Activated CD4-positive, CD25-positive, alpha-beta regulatory T cell treated with anti-CD3 and anti-CD28 coated beads, Interleukin-2, amount 50 U/mL, for 72 hours (primary cell): ENCODE results near the gene PRPF8.
"Not testable (repeated sequence)": the region's sequence is repeated elsewhere in the genome, so short reads cannot be mapped to it uniquely, and the experiment has no call there.

Source experiments
- DNase-seq: peaks from one replicate; pipeline ENCODE4 v3.0.0; 2021

Gene PRPF8

GRCh38 chr17:1684378-1685189 lies at the start of gene PRPF8:
Gene PRPF8 (minus strand): TSS chr17:1684867. CDS start chr17:1684571, 296 bp downstream.
- peak; percentile 99 for DNase-seq

DNA sequence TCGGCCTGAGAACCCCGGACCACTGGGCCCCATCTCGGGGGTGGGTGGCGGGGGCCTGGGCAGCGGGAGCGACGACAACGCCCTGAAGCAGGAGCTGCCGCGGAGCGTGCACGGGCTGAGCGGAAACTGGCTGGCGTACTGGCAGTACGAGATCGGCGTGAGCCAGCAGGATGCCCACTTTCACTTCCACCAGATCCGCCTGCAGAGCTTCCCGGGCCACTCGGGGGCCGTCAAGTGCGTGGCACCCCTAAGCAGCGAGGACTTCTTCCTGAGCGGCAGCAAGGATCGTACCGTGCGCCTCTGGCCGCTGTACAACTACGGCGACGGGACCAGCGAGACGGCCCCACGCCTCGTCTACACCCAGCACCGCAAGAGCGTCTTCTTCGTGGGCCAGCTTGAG lies 49.1 kb upstream of the PRPF8 start:
- no peak for DNase-seq

DNA sequence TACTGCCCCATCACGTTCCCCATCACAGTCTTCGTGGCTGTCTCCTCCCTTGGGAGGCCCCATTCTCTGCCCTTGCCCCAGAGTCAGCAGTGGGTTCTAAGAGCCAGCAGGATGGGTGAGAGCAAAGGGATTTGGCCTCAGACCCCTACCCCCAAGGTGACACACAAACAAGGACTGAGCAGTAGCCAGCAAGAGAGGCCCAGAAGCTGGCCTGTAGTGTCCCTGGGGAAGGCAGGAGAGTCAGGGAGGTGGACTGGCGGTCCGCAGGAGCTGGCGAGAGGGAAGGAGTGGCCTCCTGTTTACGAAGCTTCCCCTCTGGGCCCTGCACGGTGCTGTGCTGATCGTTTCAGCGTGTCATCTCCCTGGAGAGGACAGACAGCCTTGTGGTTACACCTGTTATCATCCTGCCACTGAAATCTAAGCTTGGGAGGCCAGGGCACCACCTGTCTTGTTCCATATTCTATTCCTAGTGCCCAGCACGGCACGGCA lies 48.2 kb upstream of the PRPF8 start:
- DNase-seq: no peak

DNA sequence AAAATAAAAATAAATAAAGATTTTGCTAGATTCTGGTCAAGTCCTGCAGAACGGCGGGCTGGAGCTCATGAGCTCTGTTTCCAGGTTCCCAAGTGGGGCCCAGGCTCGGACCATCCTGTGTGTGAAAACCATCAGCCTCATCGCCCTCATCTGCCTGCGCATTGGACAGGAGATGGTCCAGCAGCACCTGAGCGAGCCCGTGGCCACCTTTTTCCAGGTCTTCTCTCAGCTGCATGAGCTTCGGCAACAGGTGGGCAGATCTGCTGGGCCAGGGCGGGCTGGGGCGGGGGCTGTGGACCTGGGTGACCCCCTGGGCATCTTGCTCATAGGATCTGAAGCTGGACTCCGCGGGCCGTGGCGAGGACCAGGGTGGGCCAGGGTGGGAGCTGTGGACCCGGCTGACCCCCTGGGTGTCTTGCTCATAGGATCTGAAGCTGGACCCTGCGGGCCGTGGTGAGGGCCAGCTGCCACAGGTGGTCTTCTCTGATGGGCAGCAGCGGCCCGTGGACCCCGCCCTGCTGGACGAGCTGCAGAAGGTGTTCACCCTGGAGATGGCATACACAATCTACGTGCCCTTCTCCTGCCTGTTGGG lies 47.7 kb upstream of the PRPF8 start:
- DNase-seq: no peak

- DNase-seq: no peak
Measured at GRCh38 chr17:1731194-1731506, 46.5 kb upstream of the PRPF8 start.

- DNase-seq: no peak
Measured at GRCh38 chr17:1730326-1731193, 45.9 kb upstream of the PRPF8 start.

- DNase-seq: no peak
Measured at GRCh38 chr17:1729966-1730325, 45.3 kb upstream of the PRPF8 start.

DNA sequence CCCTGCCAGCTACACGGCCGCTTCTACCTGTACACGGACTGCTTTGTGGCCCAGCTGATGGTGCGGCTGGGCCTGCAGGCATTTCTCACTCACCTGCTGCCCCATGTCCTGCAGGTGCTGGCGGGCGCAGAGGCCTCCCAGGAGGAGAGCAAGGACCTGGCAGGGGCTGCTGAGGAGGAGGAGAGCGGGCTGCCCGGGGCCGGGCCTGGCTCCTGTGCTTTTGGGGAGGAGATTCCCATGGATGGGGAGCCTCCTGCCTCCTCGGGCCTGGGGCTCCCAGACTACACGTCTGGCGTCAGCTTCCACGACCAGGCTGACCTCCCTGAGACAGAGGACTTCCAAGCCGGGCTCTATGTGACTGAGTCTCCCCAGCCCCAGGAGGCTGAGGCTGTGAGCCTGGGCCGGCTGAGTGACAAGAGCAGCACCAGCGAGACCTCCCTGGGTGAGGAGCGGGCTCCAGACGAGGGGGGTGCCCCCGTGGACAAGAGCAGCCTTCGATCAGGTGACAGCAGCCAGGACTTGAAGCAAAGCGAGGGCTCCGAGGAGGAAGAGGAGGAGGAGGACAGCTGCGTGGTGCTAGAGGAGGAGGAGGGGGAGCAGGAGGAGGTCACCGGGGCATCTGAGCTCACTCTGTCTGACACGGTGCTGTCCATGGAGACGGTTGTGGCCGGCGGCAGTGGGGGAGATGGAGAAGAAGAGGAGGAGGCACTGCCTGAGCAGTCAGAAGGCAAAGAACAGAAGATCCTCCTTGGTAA lies 43.4 kb upstream of the PRPF8 start:
- no peak for DNase-seq

DNA sequence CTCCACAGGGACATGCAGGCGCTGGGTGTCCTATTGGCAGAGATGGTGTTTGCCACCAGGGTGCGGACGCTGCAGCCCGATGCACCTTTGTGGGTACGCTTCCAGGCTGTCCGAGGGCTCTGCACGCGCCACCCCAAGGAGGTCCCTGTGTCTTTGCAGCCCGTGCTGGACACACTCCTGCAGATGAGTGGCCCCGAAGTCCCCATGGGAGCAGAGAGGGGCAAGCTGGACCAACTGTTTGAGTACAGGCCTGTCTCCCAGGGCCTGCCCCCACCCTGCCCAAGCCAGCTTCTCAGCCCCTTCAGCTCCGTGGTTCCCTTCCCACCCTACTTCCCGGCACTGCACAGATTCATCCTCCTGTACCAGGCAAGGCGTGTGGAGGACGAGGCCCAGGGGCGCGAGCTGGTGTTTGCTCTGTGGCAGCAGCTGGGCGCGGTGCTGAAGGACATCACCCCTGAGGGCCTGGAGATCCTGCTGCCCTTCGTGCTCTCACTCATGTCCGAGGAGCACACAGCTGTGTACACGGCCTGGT lies 42.7 kb upstream of the PRPF8 start:
- DNase-seq: no peak

DNA sequence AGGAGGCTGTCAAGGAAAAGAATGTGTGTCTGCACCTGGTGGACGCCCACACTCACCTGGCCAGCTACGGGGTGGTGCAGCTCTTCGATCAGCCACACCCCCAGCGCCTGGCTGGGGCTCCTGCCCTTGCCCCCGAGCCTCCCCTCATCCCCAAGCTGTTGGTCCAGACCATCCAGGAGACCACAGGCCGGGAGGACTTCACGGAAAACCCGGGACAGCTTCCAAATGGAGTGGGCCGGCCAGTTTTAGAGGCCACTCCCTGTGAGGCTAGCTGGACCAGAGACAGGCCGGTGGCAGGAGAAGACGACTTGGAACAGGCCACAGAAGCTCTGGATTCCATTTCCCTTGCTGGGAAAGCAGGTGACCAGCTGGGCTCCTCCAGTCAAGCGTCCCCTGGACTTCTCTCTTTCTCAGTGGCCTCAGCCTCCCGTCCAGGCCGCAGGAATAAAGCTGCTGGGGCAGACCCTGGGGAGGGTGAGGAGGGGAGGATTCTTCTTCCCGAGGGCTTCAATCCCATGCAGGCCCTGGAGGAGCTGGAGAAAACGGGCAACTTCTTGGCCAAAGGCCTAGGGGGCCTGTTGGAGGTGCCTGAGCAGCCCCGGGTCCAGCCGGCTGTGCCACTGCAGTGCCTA lies 42.1 kb upstream of the PRPF8 start:
- no peak for DNase-seq

DNA sequence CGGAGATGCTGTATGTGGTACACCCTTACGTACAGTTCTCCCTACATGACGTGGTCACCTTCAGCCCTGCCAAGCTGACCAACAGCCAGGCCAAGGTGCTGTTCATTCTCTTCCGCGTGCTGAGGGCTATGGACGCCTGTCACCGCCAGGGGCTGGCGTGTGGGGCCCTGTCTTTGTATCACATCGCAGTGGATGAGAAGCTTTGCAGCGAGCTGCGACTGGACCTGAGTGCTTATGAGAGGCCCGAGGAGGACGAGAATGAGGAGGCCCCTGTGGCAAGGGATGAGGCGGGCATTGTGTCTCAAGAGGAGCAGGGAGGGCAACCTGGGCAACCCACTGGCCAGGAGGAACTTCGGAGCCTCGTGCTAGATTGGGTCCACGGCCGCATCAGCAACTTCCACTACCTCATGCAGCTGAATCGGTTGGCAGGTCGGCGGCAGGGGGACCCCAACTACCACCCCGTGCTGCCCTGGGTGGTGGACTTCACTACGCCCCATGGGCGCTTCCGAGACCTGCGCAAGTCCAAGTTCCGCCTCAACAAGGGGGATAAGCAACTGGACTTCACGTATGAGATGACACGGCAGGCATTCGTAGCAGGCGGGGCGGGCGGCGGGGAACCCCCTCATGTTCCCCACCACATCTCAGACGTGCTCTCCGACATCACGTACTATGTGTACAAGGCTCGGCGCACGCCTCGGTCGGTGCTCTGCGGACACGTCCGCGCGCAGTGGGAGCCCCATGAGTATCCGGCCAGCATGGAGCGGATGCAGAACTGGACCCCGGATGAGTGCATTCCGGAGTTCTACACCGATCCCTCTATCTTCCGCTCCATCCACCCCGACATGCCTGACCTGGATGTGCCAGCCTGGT lies 41.2 kb upstream of the PRPF8 start:
- no peak for DNase-seq

DNA sequence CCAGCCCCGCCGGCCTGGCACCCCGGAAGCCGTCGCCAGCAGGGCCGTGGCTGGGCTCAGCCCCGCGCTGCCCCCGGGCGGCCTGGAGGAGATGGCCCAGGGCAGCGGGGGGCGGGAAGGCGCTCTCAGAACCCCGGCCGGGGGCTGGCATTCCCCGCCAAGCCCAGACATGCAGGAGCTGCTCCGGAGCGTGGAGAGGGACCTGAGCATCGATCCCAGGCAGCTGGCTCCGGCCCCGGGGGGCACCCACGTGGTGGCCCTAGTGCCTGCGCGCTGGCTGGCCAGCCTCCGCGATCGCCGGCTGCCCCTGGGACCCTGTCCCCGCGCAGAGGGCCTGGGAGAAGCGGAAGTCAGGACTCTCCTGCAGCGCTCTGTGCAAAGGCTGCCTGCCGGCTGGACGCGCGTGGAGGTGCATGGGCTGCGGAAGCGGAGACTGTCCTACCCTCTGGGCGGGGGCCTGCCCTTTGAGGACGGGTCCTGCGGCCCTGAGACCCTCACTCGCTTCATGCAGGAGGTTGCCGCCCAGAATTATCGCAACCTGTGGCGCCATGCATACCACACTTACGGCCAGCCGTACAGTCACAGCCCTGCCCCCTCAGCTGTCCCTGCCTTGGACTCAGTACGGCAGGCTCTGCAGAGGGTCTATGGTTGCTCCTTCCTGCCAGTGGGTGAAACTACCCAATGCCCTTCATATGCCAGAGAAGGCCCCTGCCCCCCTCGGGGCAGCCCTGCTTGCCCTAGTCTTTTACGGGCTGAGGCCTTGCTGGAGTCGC lies 40.4 kb upstream of the PRPF8 start:
- no peak for DNase-seq

- DNase-seq: peak; percentile 88
Measured at GRCh38 chr17:1724351-1724868, 39.7 kb upstream of the PRPF8 start, which contains the start of gene WDR81. Gene WDR81 (plus strand): TSS chr17:1724704. CDS start chr17:1724960, 256 bp downstream.

- DNase-seq: not testable (repeated sequence)
Measured at GRCh38 chr17:1722022-1722421, 37.4 kb upstream of the PRPF8 start.

DNA sequence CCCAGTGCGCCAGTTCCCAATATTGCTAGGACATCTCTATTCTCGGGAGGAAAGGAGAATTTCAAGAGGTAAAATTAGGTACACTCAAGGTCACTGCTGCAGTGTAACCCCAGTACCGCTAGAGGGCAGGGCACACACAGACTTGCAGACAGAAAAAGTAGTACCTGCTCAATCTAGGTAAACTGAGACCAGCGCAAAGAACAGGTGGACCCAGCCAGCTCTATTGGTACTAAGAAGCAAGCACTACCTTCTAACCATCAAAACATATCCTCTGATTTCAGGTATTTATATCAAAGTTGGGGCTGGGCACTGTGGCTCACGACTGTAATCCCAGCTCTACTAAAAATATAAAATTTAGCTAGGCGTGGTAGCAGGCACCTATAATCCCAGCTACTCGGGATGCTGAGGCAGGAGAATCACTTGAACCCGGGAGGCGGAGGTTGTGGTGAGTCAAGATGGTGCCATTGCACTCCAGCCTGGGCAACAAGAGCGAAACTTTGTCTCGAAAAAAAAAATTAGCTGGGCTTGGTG lies 36.3 kb upstream of the PRPF8 start:
- peak; percentile 68 for DNase-seq

DNA sequence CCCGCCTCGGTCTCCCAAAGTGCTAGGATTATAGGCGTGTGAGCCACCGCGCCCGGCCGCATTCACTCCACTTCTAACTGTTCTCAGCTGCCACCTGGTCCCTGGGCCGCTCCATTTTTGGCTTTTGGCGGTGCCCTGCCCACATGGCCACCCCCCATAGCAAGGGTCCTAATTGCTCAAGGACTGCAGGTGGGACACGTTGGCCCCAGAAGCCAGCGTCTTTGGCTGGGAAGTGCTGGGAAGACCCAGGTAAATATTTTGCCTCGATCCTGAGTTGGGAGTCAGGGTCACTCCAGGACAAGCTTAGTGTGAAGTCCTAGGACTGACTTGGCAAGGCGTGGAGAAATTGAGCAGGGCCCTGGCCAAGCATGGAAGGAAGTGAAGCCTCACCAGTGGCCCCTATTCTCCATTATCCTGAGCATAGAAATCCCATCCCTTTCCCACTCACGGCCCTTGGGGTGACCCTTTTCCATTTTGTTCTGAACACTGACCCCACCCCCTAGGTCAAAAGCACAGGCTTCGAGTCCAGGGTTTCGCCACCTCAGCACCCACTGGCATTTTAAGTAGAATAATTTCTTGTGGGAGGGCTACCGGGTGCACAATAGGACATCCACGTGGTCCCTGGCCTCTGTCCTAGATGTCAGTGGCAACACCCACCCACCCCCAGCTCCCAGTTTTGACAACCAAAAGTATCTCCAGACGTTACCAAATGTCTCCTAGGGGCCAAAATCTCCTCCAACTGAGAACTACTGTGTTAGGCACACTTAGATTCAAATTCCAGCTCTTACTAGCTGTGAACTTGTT lies 33.9 kb upstream of the PRPF8 start:
- DNase-seq: no peak

GRCh38 chr17:1716912-1717695 lies 32.4 kb upstream of the PRPF8 start:
- DNase-seq: peak; percentile 78
